Smooth muscle cell of the brain vasculature (primary cell): Measurements from ENCODE around the gene ZNF385D.
"Not testable (repeated sequence)": the region's sequence is repeated elsewhere in the genome, so short reads cannot be mapped to it uniquely, and the experiment has no call there.

ENCODE experiments used
- DNase-seq: peaks from one replicate; pipeline ENCODE4 v3.0.0-alpha.2; 2012; ENCODE audit warnings: low read depth, low spot score

ZNF385D gene

DNA sequence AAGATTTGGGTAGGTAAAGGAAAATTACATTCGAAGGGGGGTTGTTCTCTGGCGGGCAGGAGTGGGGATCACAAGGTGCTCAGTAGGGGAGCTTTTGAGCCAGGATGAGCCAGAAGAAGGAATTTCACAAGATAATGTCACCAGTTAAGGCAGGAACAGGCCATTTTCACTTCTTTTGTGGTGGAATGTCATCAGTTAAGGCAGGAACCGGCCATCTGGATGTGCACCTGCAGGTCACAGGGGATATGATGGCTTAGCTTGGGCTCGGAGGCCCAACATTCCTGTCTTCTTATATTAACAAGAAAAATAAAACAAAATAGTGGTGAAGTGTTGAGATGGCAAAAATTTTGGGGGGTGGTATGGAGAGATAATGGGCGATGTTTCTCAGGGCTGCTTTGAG lies 373.0 kb downstream of the ZNF385D start:
- DNase-seq: not testable (repeated sequence)

DNA sequence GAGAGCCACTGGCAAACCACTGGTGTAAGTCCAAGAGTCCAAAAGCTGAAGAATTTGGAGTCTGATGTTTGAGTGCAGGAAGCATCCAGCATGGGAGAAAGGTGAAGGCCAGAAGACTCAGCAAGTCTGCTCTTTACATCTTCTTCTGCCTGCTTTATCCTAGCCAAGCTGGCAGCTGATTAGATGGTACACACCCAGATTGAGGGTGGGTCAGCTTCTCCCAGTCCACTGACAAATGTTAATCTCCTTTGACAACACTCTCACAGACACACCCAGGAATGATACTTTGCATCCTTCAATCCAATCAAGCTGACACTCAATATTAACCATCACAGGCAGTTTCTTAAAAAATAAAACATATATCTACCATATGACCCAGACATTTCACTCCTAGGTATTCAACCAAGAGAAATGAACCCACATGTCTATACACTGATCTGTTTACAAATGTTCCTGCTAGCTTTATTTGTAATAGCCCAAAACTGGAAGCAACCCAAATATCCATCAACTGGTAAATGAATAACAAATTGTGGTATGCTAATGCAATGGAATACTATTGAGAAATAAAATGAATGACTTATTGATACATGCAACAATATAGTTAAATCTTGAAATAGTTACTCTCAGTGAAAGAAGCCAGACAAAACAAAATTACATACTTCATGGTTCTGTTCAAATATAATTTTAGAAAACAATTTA lies 373.8 kb downstream of the ZNF385D start:
- no peak for DNase-seq

DNA sequence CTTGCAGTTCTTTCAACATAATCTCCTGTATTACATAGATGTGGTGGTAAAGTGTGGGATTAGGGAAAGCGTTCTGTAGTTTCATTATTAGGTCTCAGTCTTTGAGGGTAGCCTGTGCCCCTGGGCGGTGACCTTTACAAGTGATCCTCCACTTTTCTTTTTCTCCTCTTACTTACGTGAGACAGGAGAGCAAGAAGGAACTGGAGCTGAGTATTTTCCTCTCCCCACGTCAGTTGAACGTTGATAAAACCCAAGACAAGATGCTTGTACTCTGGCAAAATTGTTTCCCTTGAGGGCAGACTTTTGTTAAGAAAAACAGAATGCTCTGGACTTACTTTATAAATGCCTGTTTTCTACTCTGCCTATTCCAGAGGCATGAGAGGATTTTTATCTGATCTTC lies 378.7 kb downstream of the ZNF385D start:
- DNase-seq: no peak
